Lower leg skin (tissue), 4 donors: ENCODE results near the gene COX7A2. TPM values are rescaled to one million over a fixed set of nuclear protein-coding genes. Genes with fewer than 3 reads are reported as not detected.
A peak's percentile ranks its signal among the peaks of the same experiment; 100 is the strongest.

ENCODE experiments used
- DNase-seq, 2 donors: peaks; one replicate each; pipeline ENCODE4 v3.0.0-alpha.2; 2019; ENCODE audit warnings: low spot score in 2 of 2
- H3K4me3 ChIP-seq: fragments of 200-600 bp; sonication (generic); 2 replicates; pipeline ENCODE4 v1.5.1; 2017; ENCODE audit warnings: mild to moderate bottlenecking, low read depth; ENCODE audit not compliant: poor library complexity, severe bottlenecking
- CTCF ChIP-seq, 3 donors: fragments of 450-650 bp; IDR thresholded peaks; one replicate each; pipeline ENCODE4 v1.5.1; 2016; ENCODE audit warnings: antibody characterized with exemption in 3 of 3, mild to moderate bottlenecking in 3 of 3, moderate library complexity in 2 of 3
- POLR2A ChIP-seq, 2 donors: fragments of 450-650 bp; IDR thresholded peaks; one replicate each; pipeline ENCODE4 v1.6.1; 2016 to 2017; ENCODE audit warnings: antibody characterized with exemption in 2 of 2, mild to moderate bottlenecking in 1 of 2, moderate library complexity in 1 of 2
- WGBS, 2 donors: methylation state at CpG; one replicate each; pipeline ENCODE4 v1.1.5; 2018; 5-methylcytosine and 5-hydroxymethylcytosine counted together
- intact Hi-C: fragments of 100-400 bp; cut with DNase I; formaldehyde crosslinking; loops from one replicate; pipeline ENCODE4 v1.15.0; 2023; ENCODE audit warnings: low total_unique reads
- total RNA-seq, 4 donors: library from RNA; depleted of rRNA; stranded (reverse); fragments of >200 nt; gene quantifications; one replicate each; pipeline ENCODE4 v1.1.0, GENCODE V29; 2016

COX7A2 gene
- total RNA-seq, result 100 to 1,000 TPM in 3 of 4 donors, 10 to 100 TPM in 1; 90.2 to 517 (median 146) TPM

GRCh38 chr6:75243333-75244062, at the start of gene COX7A2:
COX7A2 (minus strand) TSS chr6:75243801; CDS start chr6:75243734, 67 bp downstream.
- TF ChIP-seq POLR2A (IDR thresholded peaks at IDR 0.05), result peak in 1 of 2 donors; percentile 83
- TF ChIP-seq CTCF (IDR thresholded peaks at IDR 0.05), result no peak
- peak within 1 kb of the TSS; percentile 87 for H3K4me3 ChIP-seq
- intact Hi-C loops, result no loop called here
- 0% methylated on average over 36 of the region's 36 CpGs for WGBS, 2 donors
- DNase-seq, result peak; percentile 95 to 98

GRCh38 chr6:75292555-75292954, 49.0 kb upstream of the COX7A2 start:
- 83 to 87% methylated on average over 2 of the region's 2 CpGs for WGBS, 2 donors
- no peak overlapping the region for H3K4me3 ChIP-seq
- no peak for DNase-seq
- TF ChIP-seq POLR2A (IDR thresholded peaks at IDR 0.05), result no peak
- no peak for TF ChIP-seq CTCF (IDR thresholded peaks at IDR 0.05)
- intact Hi-C loops, result no loop called here

- TF ChIP-seq CTCF (IDR thresholded peaks at IDR 0.05) (no peak), POLR2A (IDR thresholded peaks at IDR 0.05) (no peak)
- 80 to 87% methylated on average over 1 of the region's 1 CpG for WGBS, 2 donors
- intact Hi-C loops, result no loop called here
- no peak for DNase-seq
- H3K4me3 ChIP-seq, result no peak overlapping the region
Observed at GRCh38 chr6:75291744-75292143, 48.1 kb upstream of the COX7A2 start.

DNA sequence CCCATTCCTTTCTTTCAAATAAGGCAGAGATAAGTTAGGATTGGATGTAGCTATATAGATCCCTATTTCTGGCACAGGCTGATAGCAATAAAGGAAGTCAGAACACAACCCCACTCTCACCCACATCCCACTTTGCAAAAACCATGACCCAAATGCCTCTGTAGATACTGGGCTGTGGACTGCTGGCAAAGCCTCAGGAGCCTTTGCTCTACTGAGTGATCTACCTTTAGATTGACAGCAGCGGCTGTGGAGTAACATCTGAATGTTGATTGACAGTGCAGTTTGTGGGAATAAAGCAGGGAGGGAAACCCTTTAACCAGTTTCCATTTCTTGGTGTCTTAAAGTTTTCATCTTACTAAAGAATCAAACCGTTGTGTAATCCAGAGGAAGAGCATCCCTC, 47.7 kb upstream of the COX7A2 start:
- WGBS, 2 donors, result 76 to 80% methylated on average over 2 of the region's 2 CpGs
- TF ChIP-seq CTCF (IDR thresholded peaks at IDR 0.05) (no peak), POLR2A (IDR thresholded peaks at IDR 0.05) (no peak)
- intact Hi-C loops, result no loop called here
- H3K4me3 ChIP-seq, result no peak overlapping the region
- no peak for DNase-seq

GRCh38 chr6:75290136-75290945, 46.7 kb upstream of the COX7A2 start:
- 70 to 72% methylated on average over 7 of the region's 7 CpGs for WGBS, 2 donors
- no peak for DNase-seq
- no peak overlapping the region for H3K4me3 ChIP-seq
- no peak for TF ChIP-seq POLR2A (IDR thresholded peaks at IDR 0.05)
- TF ChIP-seq CTCF (IDR thresholded peaks at IDR 0.05), result no peak
- intact Hi-C loops, result no loop called here
